Suppressor macrophage treated with lipopolysaccharide for 1 hour (primary cell): ENCODE data around the gene ZNF598.
"Not testable (repeated sequence)": the region's sequence is repeated elsewhere in the genome, so short reads cannot be mapped to it uniquely, and the experiment has no call there.

Source experiments
- DNase-seq, 3 donors: peaks; one replicate each; pipeline ENCODE4 v3.0.0-alpha.2; 2020 to 2022

ZNF598 gene

GRCh38 chr16:1957434-1958142, 52.0 kb downstream of the ZNF598 start:
- not testable (repeated sequence) for DNase-seq

- no peak for DNase-seq
These were observed 55.9 kb downstream of the ZNF598 start for GRCh38 chr16:1953734-1954133.

GRCh38 chr16:1950559-1950958, 59.1 kb downstream of the ZNF598 start:
- DNase-seq: no peak

DNA sequence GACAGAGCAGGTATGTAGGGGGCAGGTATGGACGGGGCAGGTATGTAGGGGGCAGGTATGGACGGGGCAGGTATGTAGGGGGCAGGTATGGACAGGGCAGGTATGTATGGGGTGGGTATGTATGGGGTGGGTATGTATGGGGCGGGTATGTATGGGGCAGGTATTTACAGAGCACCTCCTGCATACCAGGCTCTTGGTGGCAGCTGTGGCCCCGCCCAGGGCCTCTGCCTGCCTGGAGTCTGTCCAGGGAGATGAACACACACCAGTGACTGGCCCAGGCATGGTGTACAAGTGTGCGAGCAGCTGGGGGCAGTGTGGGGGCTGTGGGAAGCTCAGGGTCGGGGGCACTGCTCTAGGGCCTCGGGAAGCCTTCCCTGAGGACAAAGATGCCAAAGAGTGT, 59.6 kb downstream of the ZNF598 start:
- no peak for DNase-seq

DNA sequence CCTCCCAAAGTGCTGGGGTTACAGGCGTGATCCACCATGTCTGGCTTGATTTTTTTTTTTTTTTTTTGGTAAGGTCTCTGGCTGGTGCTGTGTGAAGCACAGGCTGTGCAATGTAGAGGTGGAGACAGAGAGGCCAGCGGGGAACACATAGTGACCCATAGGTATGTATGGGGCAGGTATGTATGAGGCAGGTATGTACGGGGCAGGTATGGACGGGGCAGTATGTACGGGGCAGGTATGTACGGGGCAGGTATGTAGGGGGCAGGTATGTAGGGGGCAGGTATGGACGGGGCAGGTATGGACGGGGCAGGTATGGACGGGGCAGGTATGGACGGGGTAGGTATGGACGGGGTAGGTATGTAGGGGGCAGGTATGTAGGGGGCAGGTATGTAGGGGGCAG, 60.1 kb downstream of the ZNF598 start:
- no peak for DNase-seq
